Head of caudate nucleus (tissue), 42 donors: ENCODE measurements around the gene SLC25A27.

Experiments
- DNase-seq, 42 donors: peaks; one replicate each; pipeline versions ENCODE4 v3.0.0 to v3.0.0-alpha.2; 2020 to 2021; ENCODE audit warnings: mixed read lengths in 7 of 42
- intact Hi-C: fragments of 100-400 bp; cut with DNase I; formaldehyde crosslinking; loops from one replicate; pipeline ENCODE4 v1.15.0; 2022

The SLC25A27 gene

GRCh38 chr6:46690141-46690755 lies 37.5 kb downstream of the SLC25A27 start:
- intact Hi-C loops = no loop called here
- no peak for DNase-seq

- DNase-seq = no peak
- intact Hi-C loops = no loop called here
Observed at GRCh38 chr6:46690911-46691451, 38.2 kb downstream of the SLC25A27 start.

- intact Hi-C loops = no loop called here
- DNase-seq = no peak
Observed at GRCh38 chr6:46699970-46700369, 47.2 kb downstream of the SLC25A27 start.

GRCh38 chr6:46704562-46704961 lies 51.8 kb downstream of the SLC25A27 start:
- intact Hi-C loops = no loop called here
- peak in 19 of 42 donors; percentile 7 to 66 (median 26) for DNase-seq

GRCh38 chr6:46706464-46706863 lies 53.7 kb downstream of the SLC25A27 start:
- DNase-seq = no peak
- intact Hi-C loops = no loop called here

- DNase-seq = no peak
- intact Hi-C loops = no loop called here
Observed at GRCh38 chr6:46711491-46711890, 58.7 kb downstream of the SLC25A27 start.

- DNase-seq = no peak
- intact Hi-C loops = no loop called here
Observed at GRCh38 chr6:46715141-46715540, 62.4 kb downstream of the SLC25A27 start.

- intact Hi-C loops = no loop called here
- peak in 13 of 42 donors; percentile 10 to 66 (median 29) for DNase-seq
Observed at GRCh38 chr6:46719099-46719498, 66.3 kb downstream of the SLC25A27 start.

GRCh38 chr6:46720401-46720800 lies 67.6 kb downstream of the SLC25A27 start:
- intact Hi-C loops = no loop called here
- no peak for DNase-seq
